Gastroesophageal sphincter (tissue), 3 donors: ENCODE data around the gene TMCC3.

ENCODE experiments used
- CTCF ChIP-seq, 4 experiments: fragments of 200-600 bp in 2 of 4; fragments of 450-650 bp in 2 of 4; sonication (generic) in 1 of 4; IDR thresholded peaks; one replicate each; pipeline ENCODE4 v1.5.1; 2017 to 2019; ENCODE audit warnings: antibody characterized with exemption in 4 of 4, mild to moderate bottlenecking in 2 of 4, moderate library complexity in 2 of 4
- POLR2A ChIP-seq, 2 donors: fragments of 450-650 bp; IDR thresholded peaks; one replicate each; pipeline ENCODE4 v1.6.1; 2017; ENCODE audit warnings: antibody characterized with exemption in 2 of 2, mild to moderate bottlenecking in 2 of 2, moderate library complexity in 1 of 2
- POLR2AphosphoS5 ChIP-seq: sonication (generic); formaldehyde crosslinking; IDR thresholded peaks from one replicate; pipeline ENCODE4 v1.6.1; 2017; ENCODE audit warnings: antibody characterized with exemption

GRCh38 chr12:94694732-94695131, 44.4 kb upstream of the TMCC3 start:
- no peak for TF ChIP-seq CTCF (IDR thresholded peaks at IDR 0.05)
- TF ChIP-seq POLR2A (IDR thresholded peaks at IDR 0.05) = no peak
- no peak for TF ChIP-seq POLR2AphosphoS5
